ENCODE measurements around the gene UGT1A6.

GRCh38 chr2:233655043-233655442 lies 37.6 kb upstream of the UGT1A6 start:
- TF ChIP-seq, protein P1, sequence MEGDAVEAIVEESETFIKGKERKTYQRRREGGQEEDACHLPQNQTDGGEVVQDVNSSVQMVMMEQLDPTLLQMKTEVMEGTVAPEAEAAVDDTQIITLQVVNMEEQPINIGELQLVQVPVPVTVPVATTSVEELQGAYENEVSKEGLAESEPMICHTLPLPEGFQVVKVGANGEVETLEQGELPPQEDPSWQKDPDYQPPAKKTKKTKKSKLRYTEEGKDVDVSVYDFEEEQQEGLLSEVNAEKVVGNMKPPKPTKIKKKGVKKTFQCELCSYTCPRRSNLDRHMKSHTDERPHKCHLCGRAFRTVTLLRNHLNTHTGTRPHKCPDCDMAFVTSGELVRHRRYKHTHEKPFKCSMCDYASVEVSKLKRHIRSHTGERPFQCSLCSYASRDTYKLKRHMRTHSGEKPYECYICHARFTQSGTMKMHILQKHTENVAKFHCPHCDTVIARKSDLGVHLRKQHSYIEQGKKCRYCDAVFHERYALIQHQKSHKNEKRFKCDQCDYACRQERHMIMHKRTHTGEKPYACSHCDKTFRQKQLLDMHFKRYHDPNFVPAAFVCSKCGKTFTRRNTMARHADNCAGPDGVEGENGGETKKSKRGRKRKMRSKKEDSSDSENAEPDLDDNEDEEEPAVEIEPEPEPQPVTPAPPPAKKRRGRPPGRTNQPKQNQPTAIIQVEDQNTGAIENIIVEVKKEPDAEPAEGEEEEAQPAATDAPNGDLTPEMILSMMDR (conservative IDR thresholded peaks at IDR 0.05; ENCODE audit: low read depth, low read length) = no peak
- no peak for TF ChIP-seq EZH2 (IDR thresholded peaks at IDR 0.05; ENCODE audit: borderline replicate concordance, low read depth, low read length, poor library complexity, severe bottlenecking)

Measured in A673 (cell line).